ENCODE data around the gene CACNB4.

CACNB4 gene

DNA sequence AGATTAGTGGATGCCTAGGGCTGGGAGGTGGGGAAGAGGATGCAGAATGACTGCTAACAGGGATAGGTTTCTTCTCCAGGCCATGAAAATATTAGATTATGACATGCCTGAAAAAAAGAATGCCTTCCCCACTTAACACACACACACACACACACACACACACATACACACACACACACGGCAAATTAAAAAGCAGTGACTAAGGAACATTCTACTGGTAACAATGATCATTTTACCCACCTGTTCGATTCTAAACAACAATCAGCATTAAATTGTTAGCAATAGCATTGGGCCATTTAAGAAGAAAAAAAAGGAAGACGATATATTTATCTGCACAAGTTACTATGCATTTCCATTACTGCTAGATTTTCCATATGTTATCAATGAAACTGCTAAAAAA, 10.8 kb downstream of the CACNB4 start:
- Histone ChIP-seq H3K36me3 (ENCODE audit: insufficient read depth, insufficient read length, low read length) (no peaks in the 10 kb centered on the region), H3K27me3 (ENCODE audit: insufficient read depth, insufficient read length) (no peaks in the 10 kb centered on the region), H3K4me3 (ENCODE audit: insufficient read length, low read depth) (no peak overlapping the region), H3K9me3 (ENCODE audit: insufficient read depth, low read length) (no peaks in the 10 kb centered on the region), H3K4me1 (ENCODE audit: insufficient read depth, insufficient read length) (no peaks in the 10 kb centered on the region), H3K9ac (ENCODE audit: insufficient read length, low read depth) (no peak overlapping the region)
- TF ChIP-seq YY1 (IDR thresholded peaks at IDR 0.05; ENCODE audit: insufficient read depth, insufficient read length), result no peak
- TF ChIP-seq SUZ12 (IDR thresholded peaks at IDR 0.05; ENCODE audit: extremely low read depth, insufficient read depth, insufficient read length), result no peak
- TF ChIP-seq ZNF274 (IDR thresholded peaks at IDR 0.05; ENCODE audit: low read depth, low read length), result no peak
- DNase-seq (ENCODE audit: low read depth, low spot score), result no peak

DNA sequence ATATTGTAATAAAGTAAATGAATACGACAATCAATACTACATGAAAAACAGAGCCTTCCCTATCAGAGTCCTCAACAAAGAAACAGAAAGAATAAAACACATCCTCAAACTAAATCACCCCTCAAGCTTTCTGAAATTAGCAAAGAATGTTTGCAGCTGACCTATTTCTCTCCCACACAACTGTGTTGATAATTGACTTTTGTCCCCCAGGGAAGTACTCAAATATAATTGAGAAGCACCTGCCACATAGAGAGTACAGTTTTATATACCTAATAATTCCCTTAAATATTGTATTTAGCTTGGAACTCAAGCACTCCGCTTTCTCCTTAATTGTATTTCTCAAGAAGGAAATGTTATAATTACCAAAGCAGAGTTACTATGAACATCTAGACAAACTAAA, 12.6 kb downstream of the CACNB4 start:
- Histone ChIP-seq H3K36me3 (ENCODE audit: insufficient read depth, insufficient read length, low read length) (no peaks in the 10 kb centered on the region), H3K27me3 (ENCODE audit: insufficient read depth, insufficient read length) (no peaks in the 10 kb centered on the region), H3K9me3 (ENCODE audit: insufficient read depth, low read length) (no peaks in the 10 kb centered on the region), H3K9ac (ENCODE audit: insufficient read length, low read depth) (no peak overlapping the region), H3K4me1 (ENCODE audit: insufficient read depth, insufficient read length) (no peaks in the 10 kb centered on the region), H3K4me3 (ENCODE audit: insufficient read length, low read depth) (no peak overlapping the region)
- TF ChIP-seq ZNF274 (IDR thresholded peaks at IDR 0.05; ENCODE audit: low read depth, low read length) (no peak), YY1 (IDR thresholded peaks at IDR 0.05; ENCODE audit: insufficient read depth, insufficient read length) (no peak), SUZ12 (IDR thresholded peaks at IDR 0.05; ENCODE audit: extremely low read depth, insufficient read depth, insufficient read length) (no peak)
- no peak for DNase-seq (ENCODE audit: low read depth, low spot score)

DNA sequence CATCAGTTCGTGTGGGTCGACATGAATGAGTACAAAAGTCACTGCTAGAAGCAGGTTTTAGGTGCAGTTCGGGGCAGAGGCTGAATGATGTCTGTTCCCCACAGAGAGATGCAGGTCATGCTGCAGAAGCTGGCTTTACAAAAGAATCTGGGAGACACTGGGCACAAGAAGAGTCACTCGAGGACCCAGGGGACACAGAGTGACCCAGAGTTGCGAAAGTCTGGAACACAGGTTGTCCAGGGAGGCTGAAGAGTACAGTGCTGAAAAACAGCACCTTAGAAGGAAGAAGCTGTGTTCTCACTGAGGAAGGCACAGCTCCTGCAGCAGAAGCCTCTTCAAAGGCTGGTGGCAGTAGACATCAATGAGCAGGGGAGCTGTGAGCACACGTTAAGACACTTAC, 14.8 kb downstream of the CACNB4 start:
- Histone ChIP-seq H3K36me3 (ENCODE audit: insufficient read depth, insufficient read length, low read length) (no peaks in the 10 kb centered on the region), H3K27me3 (ENCODE audit: insufficient read depth, insufficient read length) (no peaks in the 10 kb centered on the region), H3K4me3 (ENCODE audit: insufficient read length, low read depth) (no peak overlapping the region), H3K9ac (ENCODE audit: insufficient read length, low read depth) (no peak overlapping the region), H3K4me1 (ENCODE audit: insufficient read depth, insufficient read length) (no peaks in the 10 kb centered on the region), H3K9me3 (ENCODE audit: insufficient read depth, low read length) (no peaks in the 10 kb centered on the region)
- no peak for TF ChIP-seq ZNF274 (IDR thresholded peaks at IDR 0.05; ENCODE audit: low read depth, low read length)
- TF ChIP-seq YY1 (IDR thresholded peaks at IDR 0.05; ENCODE audit: insufficient read depth, insufficient read length), result no peak
- no peak for TF ChIP-seq SUZ12 (IDR thresholded peaks at IDR 0.05; ENCODE audit: extremely low read depth, insufficient read depth, insufficient read length)
- DNase-seq (ENCODE audit: low read depth, low spot score), result no peak

DNA sequence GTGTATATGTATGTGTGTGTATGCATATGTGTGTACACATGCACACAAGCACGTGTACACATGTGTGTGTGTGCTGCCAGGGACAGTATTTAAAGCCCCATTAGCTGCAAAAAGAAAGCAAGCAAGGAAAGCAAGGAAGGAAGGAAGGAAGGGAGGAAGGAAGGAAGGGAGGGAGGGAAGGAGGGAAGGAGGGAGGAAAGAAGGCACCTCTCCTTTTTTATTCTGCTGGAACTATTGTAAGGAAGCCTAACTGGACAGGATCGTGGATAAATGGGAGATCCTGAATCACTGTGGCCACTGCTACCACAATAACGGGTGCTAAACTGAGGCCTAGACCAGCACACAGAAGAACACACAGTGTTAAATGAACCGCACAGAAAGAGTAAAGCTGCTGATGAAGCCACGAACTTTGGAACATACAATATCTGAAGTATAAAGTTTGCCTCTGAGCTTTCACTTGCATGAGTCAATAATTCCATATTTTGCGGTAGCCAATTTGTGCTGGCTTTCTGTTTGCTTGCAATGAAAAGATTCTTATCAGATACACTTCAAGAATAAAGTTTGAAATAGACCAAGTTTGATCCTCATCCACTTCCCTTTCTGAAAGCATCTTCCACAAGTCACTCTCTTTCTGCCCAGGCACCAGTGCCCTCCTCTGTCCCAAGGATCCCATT, 15.5 kb downstream of the CACNB4 start:
- no peaks in the 10 kb centered on the region for H3K27me3 ChIP-seq (ENCODE audit: insufficient read depth, insufficient read length)
- no peaks in the 10 kb centered on the region for H3K36me3 ChIP-seq (ENCODE audit: insufficient read depth, insufficient read length, low read length)
- H3K9ac ChIP-seq (ENCODE audit: insufficient read length, low read depth), result no peak overlapping the region
- no peaks in the 10 kb centered on the region for H3K9me3 ChIP-seq (ENCODE audit: insufficient read depth, low read length)
- TF ChIP-seq SUZ12 (IDR thresholded peaks at IDR 0.05; ENCODE audit: extremely low read depth, insufficient read depth, insufficient read length) (no peak), YY1 (IDR thresholded peaks at IDR 0.05; ENCODE audit: insufficient read depth, insufficient read length) (no peak), ZNF274 (IDR thresholded peaks at IDR 0.05; ENCODE audit: low read depth, low read length) (no peak)
- no peaks in the 10 kb centered on the region for H3K4me1 ChIP-seq (ENCODE audit: insufficient read depth, insufficient read length)
- no peak for DNase-seq (ENCODE audit: low read depth, low spot score)
- no peak overlapping the region for H3K4me3 ChIP-seq (ENCODE audit: insufficient read length, low read depth)

DNA sequence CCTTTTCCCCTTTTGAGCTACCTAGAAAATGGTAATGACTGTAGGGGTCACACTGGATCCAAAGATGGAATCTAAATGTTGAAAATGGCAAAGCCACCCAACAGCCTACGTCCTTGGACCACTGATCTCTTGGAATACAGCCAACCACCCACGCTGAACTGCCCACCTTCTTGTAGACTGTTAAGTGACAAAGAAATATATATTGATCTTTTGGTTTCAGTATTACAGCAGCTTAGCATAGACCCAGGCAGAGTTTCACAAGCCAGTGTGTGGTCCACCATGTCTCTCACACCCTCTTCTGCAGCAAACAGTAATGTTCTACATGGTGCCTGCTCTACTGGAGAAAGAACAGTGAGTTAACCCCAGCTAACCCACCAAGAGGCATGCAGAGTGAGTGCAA, 20.2 kb downstream of the CACNB4 start:
- DNase-seq (ENCODE audit: low read depth, low spot score), result no peak
- Histone ChIP-seq H3K4me1 (ENCODE audit: insufficient read depth, insufficient read length) (no peaks in the 10 kb centered on the region), H3K4me3 (ENCODE audit: insufficient read length, low read depth) (no peak overlapping the region), H3K9me3 (ENCODE audit: insufficient read depth, low read length) (no peaks in the 10 kb centered on the region), H3K36me3 (ENCODE audit: insufficient read depth, insufficient read length, low read length) (no peaks in the 10 kb centered on the region), H3K27me3 (ENCODE audit: insufficient read depth, insufficient read length) (no peaks in the 10 kb centered on the region), H3K9ac (ENCODE audit: insufficient read length, low read depth) (no peak overlapping the region)
- TF ChIP-seq ZNF274 (IDR thresholded peaks at IDR 0.05; ENCODE audit: low read depth, low read length), result no peak
- TF ChIP-seq YY1 (IDR thresholded peaks at IDR 0.05; ENCODE audit: insufficient read depth, insufficient read length), result no peak
- no peak for TF ChIP-seq SUZ12 (IDR thresholded peaks at IDR 0.05; ENCODE audit: extremely low read depth, insufficient read depth, insufficient read length)

DNA sequence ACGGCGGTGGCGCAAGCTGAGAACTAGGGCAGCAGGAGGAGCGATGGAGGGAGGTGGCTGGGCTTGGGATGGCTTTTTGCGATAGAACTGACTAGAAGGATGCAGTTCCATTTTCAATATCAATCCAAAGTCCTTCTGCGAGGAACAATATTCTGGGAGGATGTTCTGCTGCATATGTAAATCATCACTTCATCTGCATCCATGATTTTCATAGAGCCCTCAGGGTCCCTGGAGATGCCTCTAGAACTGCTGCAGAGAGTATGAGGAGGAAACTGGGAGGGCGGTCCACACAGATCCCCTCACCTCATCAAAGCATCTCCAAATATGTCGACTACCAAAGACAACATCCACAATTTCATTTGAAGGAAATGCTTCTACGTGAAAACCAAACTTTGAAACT, 20.8 kb downstream of the CACNB4 start:
- Histone ChIP-seq H3K9me3 (ENCODE audit: insufficient read depth, low read length) (no peaks in the 10 kb centered on the region), H3K4me3 (ENCODE audit: insufficient read length, low read depth) (no peak overlapping the region), H3K4me1 (ENCODE audit: insufficient read depth, insufficient read length) (no peaks in the 10 kb centered on the region), H3K36me3 (ENCODE audit: insufficient read depth, insufficient read length, low read length) (no peaks in the 10 kb centered on the region), H3K9ac (ENCODE audit: insufficient read length, low read depth) (no peak overlapping the region), H3K27me3 (ENCODE audit: insufficient read depth, insufficient read length) (no peaks in the 10 kb centered on the region)
- DNase-seq (ENCODE audit: low read depth, low spot score), result no peak
- TF ChIP-seq YY1 (IDR thresholded peaks at IDR 0.05; ENCODE audit: insufficient read depth, insufficient read length) (no peak), SUZ12 (IDR thresholded peaks at IDR 0.05; ENCODE audit: extremely low read depth, insufficient read depth, insufficient read length) (no peak), ZNF274 (IDR thresholded peaks at IDR 0.05; ENCODE audit: low read depth, low read length) (no peak)

DNA sequence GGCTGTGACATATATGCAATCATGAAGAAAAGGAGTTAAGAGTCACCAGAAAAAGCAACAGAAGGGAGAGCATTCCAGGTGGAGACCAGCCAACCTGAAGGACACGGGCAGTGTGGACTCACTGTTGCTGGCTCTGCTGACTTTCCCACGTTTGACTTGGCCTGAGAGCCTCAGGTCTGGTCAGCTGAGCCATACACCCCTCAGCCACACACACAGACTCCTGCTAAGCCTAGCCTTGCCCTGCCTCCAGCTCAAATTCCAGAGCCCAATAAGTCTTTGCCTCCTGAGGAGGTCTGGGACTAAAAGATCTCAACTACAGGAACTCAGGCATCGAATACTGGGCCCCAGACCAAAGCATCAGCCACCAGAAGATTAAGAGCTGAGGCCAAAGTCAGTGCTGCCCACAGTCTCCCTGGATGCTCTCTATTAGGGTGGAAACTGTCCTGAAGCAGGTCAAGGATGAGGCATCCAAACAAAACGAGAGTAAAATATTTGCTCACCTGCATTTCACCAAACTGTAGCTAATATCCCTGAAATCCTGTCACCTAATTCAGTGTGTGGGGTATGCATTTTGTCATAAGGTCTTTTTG, 23.3 kb downstream of the CACNB4 start:
- TF ChIP-seq YY1 (IDR thresholded peaks at IDR 0.05; ENCODE audit: insufficient read depth, insufficient read length) (no peak), ZNF274 (IDR thresholded peaks at IDR 0.05; ENCODE audit: low read depth, low read length) (no peak), SUZ12 (IDR thresholded peaks at IDR 0.05; ENCODE audit: extremely low read depth, insufficient read depth, insufficient read length) (no peak)

More for the DNA sequence above, 23.3 kb downstream of the CACNB4 start:
- Histone ChIP-seq H3K9ac (ENCODE audit: insufficient read length, low read depth) (no peak overlapping the region), H3K4me3 (ENCODE audit: insufficient read length, low read depth) (no peak overlapping the region), H3K36me3 (ENCODE audit: insufficient read depth, insufficient read length, low read length) (no peaks in the 10 kb centered on the region), H3K9me3 (ENCODE audit: insufficient read depth, low read length) (no peaks in the 10 kb centered on the region), H3K4me1 (ENCODE audit: insufficient read depth, insufficient read length) (no peaks in the 10 kb centered on the region), H3K27me3 (ENCODE audit: insufficient read depth, insufficient read length) (no peaks in the 10 kb centered on the region)
- no peak for DNase-seq (ENCODE audit: low read depth, low spot score)
